Liver (tissue), 9 donors: ENCODE data around the gene SPRED1. TPM values are rescaled to one million over a fixed set of nuclear protein-coding genes. Genes with fewer than 3 reads are reported as not detected.

Source experiments
- DNase-seq: peaks from one replicate; pipeline ENCODE4 v3.0.0-alpha.2; 2017; ENCODE audit warnings: low spot score
- H3K27ac ChIP-seq, 2 donors: one replicate each; pipeline ENCODE4 v1.7.0; 2013; ENCODE audit warnings: inconsistent platforms in 2 of 2, low read length in 2 of 2, control low read depth in 1 of 2, low read depth in 1 of 2, mild to moderate bottlenecking in 1 of 2
- H3K27me3 ChIP-seq, 4 donors: one replicate each; pipeline versions ENCODE4 v1.6.1 to v1.7.0; 2013; ENCODE audit warnings: low read length in 3 of 4, inconsistent platforms in 1 of 4, mild to moderate bottlenecking in 1 of 4, moderate library complexity in 1 of 4; ENCODE audit not compliant: control insufficient read depth in 4 of 4, insufficient read depth in 4 of 4
- H3K36me3 ChIP-seq, 4 donors: one replicate each; pipeline versions ENCODE4 v1.6.1 to v1.7.0; 2013; ENCODE audit warnings: low read length in 3 of 4, mild to moderate bottlenecking in 3 of 4, low read depth in 1 of 4, moderate library complexity in 1 of 4; ENCODE audit not compliant: control insufficient read depth in 4 of 4, insufficient read depth in 3 of 4
- H3K4me1 ChIP-seq, 4 donors: one replicate each; pipeline versions ENCODE4 v1.6.1 to v1.7.0; 2013; ENCODE audit warnings: low read length in 3 of 4, mild to moderate bottlenecking in 3 of 4, moderate library complexity in 1 of 4; ENCODE audit not compliant: control insufficient read depth in 4 of 4, insufficient read depth in 4 of 4
- H3K4me3 ChIP-seq, 3 donors: one replicate each; pipeline versions ENCODE4 v1.6.1 to v1.7.0; 2013; ENCODE audit warnings: low read length in 3 of 3, control low read depth in 1 of 3, low read depth in 1 of 3, mild to moderate bottlenecking in 1 of 3
- H3K9ac ChIP-seq, 2 donors: one replicate each; pipeline ENCODE4 v1.7.0; 2013; ENCODE audit warnings: low read length in 2 of 2, mild to moderate bottlenecking in 2 of 2, moderate library complexity in 2 of 2, control low read depth in 1 of 2, low read depth in 1 of 2
- H3K9me3 ChIP-seq, 4 donors: one replicate each; pipeline versions ENCODE4 v1.6.1 to v1.7.0; 2013; ENCODE audit warnings: low read length in 3 of 4; ENCODE audit not compliant: control insufficient read depth in 4 of 4
- EGR1 ChIP-seq, 2 donors: IDR thresholded peaks; 2 replicates each; pipeline ENCODE4 v1.6.1; 2016 to 2018; ENCODE audit warnings: antibody characterized with exemption in 2 of 2, low read depth in 2 of 2
- FOXA1 ChIP-seq: IDR thresholded peaks from 2 replicates; pipeline ENCODE4 v1.6.1; 2016; ENCODE audit warnings: antibody characterized with exemption
- FOXA2 ChIP-seq: IDR thresholded peaks from 2 replicates; pipeline ENCODE4 v1.6.1; 2016; ENCODE audit warnings: antibody characterized with exemption
- GABPA ChIP-seq, 2 donors: IDR thresholded peaks in 1 of 2; conservative IDR thresholded peaks in 1 of 2; 2 replicates each; pipeline ENCODE4 v1.6.1; 2016; ENCODE audit warnings: antibody characterized with exemption in 2 of 2, mild to moderate bottlenecking in 1 of 2, moderate library complexity in 1 of 2
- HNF4A ChIP-seq, 2 donors: conservative IDR thresholded peaks; 2 replicates each; pipeline ENCODE4 v1.6.1; 2016; ENCODE audit warnings: antibody characterized with exemption in 2 of 2, mild to moderate bottlenecking in 2 of 2
- HNF4G ChIP-seq: IDR thresholded peaks from 2 replicates; pipeline ENCODE4 v1.6.1; 2016; ENCODE audit warnings: antibody characterized with exemption
- JUND ChIP-seq, 2 donors: IDR thresholded peaks; 2 replicates each; pipeline ENCODE4 v1.6.1; 2016; ENCODE audit warnings: antibody characterized with exemption in 2 of 2
- MAX ChIP-seq: IDR thresholded peaks from 2 replicates; pipeline ENCODE4 v1.6.1; 2016; ENCODE audit warnings: antibody characterized with exemption
- NR2F2 ChIP-seq: IDR thresholded peaks from 2 replicates; pipeline ENCODE4 v1.6.1; 2016; ENCODE audit warnings: antibody characterized with exemption
- RAD21 ChIP-seq, 2 donors: IDR thresholded peaks; 2 replicates each; pipeline ENCODE4 v1.6.1; 2016; ENCODE audit warnings: antibody characterized with exemption in 2 of 2, mild to moderate bottlenecking in 2 of 2
- REST ChIP-seq: IDR thresholded peaks from 2 replicates; pipeline ENCODE4 v1.6.1; 2016; ENCODE audit warnings: antibody characterized with exemption, mild to moderate bottlenecking
- RXRA ChIP-seq, 2 donors: IDR thresholded peaks; 2 replicates each; pipeline ENCODE4 v1.6.1; 2017 to 2018; ENCODE audit warnings: antibody characterized with exemption in 2 of 2, mild to moderate bottlenecking in 1 of 2
- SP1 ChIP-seq: IDR thresholded peaks from 2 replicates; pipeline ENCODE4 v1.6.1; 2018; ENCODE audit warnings: antibody characterized with exemption, mild to moderate bottlenecking
- TAF1 ChIP-seq: conservative IDR thresholded peaks from 2 replicates; pipeline ENCODE4 v1.6.1; 2016; ENCODE audit warnings: antibody characterized with exemption, mild to moderate bottlenecking
- YY1 ChIP-seq: IDR thresholded peaks from 2 replicates; pipeline ENCODE4 v1.6.1; 2016; ENCODE audit warnings: antibody characterized with exemption, mild to moderate bottlenecking
- ZBTB33 ChIP-seq: IDR thresholded peaks from 2 replicates; pipeline ENCODE4 v1.6.1; 2016; ENCODE audit warnings: antibody characterized with exemption
- WGBS: extraction: QIAGEN DNeasy Blood & Tissue Kit; methylation state at CpG from one replicate; pipeline ENCODE4 v1.1.7; 2013; 5-methylcytosine and 5-hydroxymethylcytosine counted together
- polyA plus RNA-seq, 2 donors: library from polyadenylated mRNA; stranded (reverse) in 1 of 2; unstranded in 1 of 2; fragments of 200-250 nt in 1 of 2; fragments of >200 nt in 1 of 2; fragmentation: Nextera tagmentation in 1 of 2; extraction: Ambion mirVana in 1 of 2; gene quantifications; one replicate each; pipeline versions ENCODE4 v1.2.1 to v1.2.3, GENCODE V29; 2013 to 2015
- total RNA-seq, 2 donors: library from RNA; depleted of rRNA; stranded (reverse); fragments of >200 nt; gene quantifications; one replicate each; pipeline ENCODE4 v1.2.3, GENCODE V29; 2014
- TF ChIP-seq, protein P1 (sequence below): fragments of 150-350 bp; IDR thresholded peaks from 2 replicates; pipeline ENCODE4 v1.5.1; 2017; ENCODE audit warnings: improper control_type of control experiment, low read depth, low read length; ENCODE audit not compliant: missing input control
- TF ChIP-seq, protein P2 (sequence below): IDR thresholded peaks from 2 replicates; pipeline ENCODE4 v1.6.1; 2016; ENCODE audit warnings: antibody characterized with exemption
- donor health status: healthy.
- donor health status: healthy.
- donor health status: healthy.
- donor health status: healthy.
- donor health status: healthy.

The SPRED1 gene
- total and polyA plus RNA-seq, 4 donors: 1.2 to 7.7 (median 4.4) TPM

GRCh38 chr15:38217788-38218609 lies 34.6 kb upstream of the SPRED1 start (continued):
- TF ChIP-seq ZBTB33: no peak
- no peak for TF ChIP-seq SP1
- no peak for TF ChIP-seq HNF4G
- no peak for TF ChIP-seq EGR1 (IDR thresholded peaks at IDR 0.05; ENCODE audit: low read depth in 2 of 2)
- no peak for TF ChIP-seq RXRA (IDR thresholded peaks at IDR 0.05)

- Histone ChIP-seq H3K27me3 (no peaks in the 10 kb centered on the region), H3K4me3 (no peak overlapping the region), H3K36me3 (no peaks in the 10 kb centered on the region), H3K9ac (no peak overlapping the region), H3K27ac (no peak overlapping the region), H3K4me1 (no peaks in the 10 kb centered on the region), H3K9me3 (no peaks in the 10 kb centered on the region)
- WGBS: 54% methylated on average over 3 of the region's 3 CpGs
- DNase-seq: no peak
- TF ChIP-seq HNF4A (conservative IDR thresholded peaks at IDR 0.05) (no peak), MAX (no peak), HNF4G (no peak), RXRA (IDR thresholded peaks at IDR 0.05) (no peak), JUND (IDR thresholded peaks at IDR 0.05) (no peak), REST (no peak), TAF1 (no peak), ZBTB33 (no peak), NR2F2 (no peak), FOXA1 (no peak), RAD21 (IDR thresholded peaks at IDR 0.05) (no peak), SP1 (no peak), EGR1 (IDR thresholded peaks at IDR 0.05; ENCODE audit: low read depth in 2 of 2) (no peak), GABPA (IDR thresholded peaks at IDR 0.05 in 1 of 2, conservative IDR thresholded peaks at IDR 0.05 in 1 of 2) (no peak), FOXA2 (no peak), YY1 (no peak)
- TF ChIP-seq, protein P1, sequence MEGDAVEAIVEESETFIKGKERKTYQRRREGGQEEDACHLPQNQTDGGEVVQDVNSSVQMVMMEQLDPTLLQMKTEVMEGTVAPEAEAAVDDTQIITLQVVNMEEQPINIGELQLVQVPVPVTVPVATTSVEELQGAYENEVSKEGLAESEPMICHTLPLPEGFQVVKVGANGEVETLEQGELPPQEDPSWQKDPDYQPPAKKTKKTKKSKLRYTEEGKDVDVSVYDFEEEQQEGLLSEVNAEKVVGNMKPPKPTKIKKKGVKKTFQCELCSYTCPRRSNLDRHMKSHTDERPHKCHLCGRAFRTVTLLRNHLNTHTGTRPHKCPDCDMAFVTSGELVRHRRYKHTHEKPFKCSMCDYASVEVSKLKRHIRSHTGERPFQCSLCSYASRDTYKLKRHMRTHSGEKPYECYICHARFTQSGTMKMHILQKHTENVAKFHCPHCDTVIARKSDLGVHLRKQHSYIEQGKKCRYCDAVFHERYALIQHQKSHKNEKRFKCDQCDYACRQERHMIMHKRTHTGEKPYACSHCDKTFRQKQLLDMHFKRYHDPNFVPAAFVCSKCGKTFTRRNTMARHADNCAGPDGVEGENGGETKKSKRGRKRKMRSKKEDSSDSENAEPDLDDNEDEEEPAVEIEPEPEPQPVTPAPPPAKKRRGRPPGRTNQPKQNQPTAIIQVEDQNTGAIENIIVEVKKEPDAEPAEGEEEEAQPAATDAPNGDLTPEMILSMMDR: no peak
- TF ChIP-seq, protein P2, sequence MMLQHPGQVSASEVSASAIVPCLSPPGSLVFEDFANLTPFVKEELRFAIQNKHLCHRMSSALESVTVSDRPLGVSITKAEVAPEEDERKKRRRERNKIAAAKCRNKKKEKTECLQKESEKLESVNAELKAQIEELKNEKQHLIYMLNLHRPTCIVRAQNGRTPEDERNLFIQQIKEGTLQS: no peak
Measured at GRCh38 chr15:38220606-38221273, 31.9 kb upstream of the SPRED1 start.
